NCI-H82 treated with DMSO at 0.1 percent for 48 hours (cell line): ENCODE results near the gene ASPA.
"Not testable (repeated sequence)": the region's sequence is repeated elsewhere in the genome, so short reads cannot be mapped to it uniquely, and the experiment has no call there.

ENCODE experiments used
- DNase-seq: peaks from one replicate; lab custom pipeline; 2025; ENCODE audit not compliant: unreplicated experiment; lab: John Stamatoyannopoulos, UW

Gene ASPA

DNA sequence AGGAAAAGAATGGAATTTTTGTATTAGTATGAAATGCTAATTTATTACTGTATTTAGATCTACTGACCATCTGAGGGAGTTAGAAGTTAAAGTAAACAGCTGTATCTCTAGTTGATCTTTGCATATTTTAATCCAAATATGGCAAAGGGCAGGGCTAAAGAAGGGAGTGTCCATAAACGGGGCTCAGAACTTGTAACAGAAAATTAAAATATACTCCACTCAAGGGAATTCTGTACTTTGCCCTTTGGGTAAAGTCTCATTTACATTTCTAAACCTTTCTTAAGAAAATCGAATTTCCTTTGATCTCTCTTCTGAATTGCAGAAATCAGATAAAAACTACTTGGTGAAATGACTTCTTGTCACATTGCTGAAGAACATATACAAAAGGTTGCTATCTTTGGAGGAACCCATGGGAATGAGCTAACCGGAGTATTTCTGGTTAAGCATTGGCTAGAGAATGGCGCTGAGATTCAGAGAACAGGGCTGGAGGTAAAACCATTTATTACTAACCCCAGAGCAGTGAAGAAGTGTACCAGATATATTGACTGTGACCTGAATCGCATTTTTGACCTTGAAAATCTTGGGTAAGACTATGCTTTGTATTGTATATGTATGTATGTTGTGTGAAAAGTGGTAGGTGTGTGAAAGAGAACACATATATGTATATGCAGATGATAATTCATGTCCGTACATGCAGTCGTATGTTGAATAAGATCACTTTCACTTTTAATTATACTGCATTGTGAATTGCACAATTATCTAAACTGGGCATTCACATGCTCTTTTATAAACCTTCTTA lies at the start of gene ASPA:
TSS of gene ASPA (plus strand) at position 186 of the 799 bp plus-strand sequence. CDS start at position 349, 163 bp downstream.
- DNase-seq, result no peak

DNA sequence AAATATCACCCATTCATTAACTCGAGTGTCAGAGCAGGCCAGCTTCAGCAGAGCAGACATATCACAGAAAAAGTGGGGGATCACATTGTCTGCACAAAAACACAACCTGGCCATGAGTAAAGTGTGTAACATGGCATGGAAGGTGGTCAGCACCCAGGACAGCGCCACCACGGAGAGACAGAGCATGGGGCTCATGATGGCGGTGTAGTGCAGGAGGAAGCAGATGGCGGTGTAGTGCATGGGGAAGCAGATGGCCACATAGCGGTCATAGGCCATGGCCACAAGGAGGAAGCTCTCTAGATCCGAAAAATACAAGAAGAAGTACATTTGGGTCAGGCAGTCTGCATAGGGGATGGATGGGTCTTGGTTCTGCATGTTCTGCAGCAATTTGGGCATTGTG lies 42.6 kb upstream of the ASPA start:
- DNase-seq, result not testable (repeated sequence)

DNA sequence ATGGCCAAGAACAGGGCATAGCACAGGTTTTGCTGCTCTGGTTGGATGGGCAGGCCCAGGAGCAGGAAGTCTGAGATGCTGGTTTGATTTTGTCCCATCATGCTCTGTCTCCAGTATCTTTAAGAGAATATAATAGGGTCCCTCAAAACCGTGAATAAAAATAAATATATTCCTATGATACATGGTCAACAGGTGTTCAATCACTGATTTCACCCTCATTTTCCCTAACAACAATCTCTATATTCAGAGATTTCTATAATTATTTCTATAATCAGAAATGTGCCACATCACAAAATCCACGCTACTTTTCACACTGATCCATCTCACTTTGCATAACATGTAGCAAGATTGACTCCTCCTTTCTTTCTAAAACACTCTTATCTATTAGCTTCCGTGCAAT lies 42.1 kb upstream of the ASPA start, which contains the start of gene OR1E2:
TSS of gene OR1E2 (minus strand) at position 101 of the 400 bp plus-strand sequence. CDS start at position 101, 0 bp downstream.
- DNase-seq, result no peak

DNA sequence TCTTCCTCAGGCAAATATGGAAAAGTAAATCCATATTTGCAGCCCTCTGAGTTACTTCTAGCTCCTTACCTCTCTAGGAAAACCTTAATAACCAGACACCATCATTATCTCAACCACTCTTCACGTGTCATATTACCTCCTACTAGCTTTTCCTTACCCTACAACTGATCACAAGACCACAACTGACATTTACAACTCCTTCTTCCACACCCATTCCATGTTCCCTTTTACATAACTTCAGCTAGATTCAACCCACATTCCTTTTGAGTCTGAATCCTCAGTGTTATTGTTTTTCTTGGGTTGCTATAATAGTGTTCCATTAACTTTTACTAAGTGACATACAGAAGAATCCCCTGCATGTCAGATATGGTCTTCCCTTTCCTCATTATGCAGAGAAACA lies 37.4 kb upstream of the ASPA start:
- no peak for DNase-seq

DNA sequence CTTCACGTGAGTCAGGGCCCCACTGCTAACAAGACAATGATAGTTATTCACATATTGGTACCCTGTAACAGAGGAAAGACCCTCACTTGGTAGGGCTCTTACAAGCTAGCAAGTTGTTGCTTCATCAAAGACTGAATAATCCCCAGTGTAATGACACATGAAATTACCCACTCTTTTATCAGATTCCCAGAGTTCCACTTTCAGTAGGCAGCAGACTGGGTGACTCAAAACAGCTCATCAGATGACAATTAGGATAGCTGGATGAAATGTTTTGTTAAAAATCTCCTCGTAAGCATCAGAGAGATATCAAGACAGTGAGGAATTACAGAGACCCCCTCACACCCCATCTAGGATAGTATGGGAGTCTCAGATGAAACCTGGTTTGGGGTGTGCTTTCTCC lies 35.3 kb upstream of the ASPA start:
- no peak for DNase-seq

DNA sequence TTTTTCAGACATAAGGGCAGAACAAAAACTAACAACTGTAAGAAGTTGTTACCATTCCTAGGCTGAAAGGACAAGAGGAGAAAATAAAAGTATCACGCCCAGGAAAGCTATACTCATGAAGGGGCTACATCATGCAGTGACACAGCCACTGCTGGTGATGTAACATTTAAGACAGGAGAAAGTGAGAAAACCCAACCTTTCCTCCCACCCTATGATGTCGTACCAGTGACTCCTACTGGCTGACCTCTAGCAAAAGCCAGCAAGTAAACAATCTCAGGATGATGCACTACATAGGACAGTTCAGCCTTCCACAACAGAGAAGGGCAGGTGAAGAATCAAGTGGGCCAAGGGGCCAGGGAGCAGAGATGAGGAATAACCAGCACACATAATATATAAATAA lies 28.2 kb upstream of the ASPA start:
- no peak for DNase-seq

DNA sequence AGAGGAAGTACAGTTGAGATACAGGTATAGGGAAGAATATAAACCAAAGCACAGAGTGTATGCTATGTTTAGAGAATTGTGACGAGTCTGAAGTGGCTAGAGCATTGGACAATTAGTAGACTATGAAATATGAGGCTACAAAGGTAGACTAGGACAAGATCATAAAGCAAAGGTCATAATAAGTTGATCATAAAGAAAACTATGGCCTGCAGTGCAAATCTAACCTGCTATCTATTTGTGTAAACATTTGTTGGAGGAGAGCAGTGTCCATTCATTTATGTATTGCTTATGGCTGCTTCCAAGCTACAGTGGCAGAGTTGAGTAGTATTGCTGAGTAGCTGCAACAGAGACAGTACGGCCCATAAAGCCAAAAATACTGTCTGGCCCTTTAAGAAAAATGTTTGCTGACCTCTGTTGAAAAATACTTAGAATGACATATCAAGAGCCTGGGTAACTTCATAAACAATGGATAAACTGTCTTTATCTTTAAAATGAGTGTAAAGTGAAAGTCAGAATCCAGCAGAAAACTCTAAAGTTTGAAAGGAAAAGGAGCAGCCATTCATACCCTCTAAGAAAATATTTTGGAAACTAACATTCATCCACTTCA lies 27.6 kb upstream of the ASPA start:
- no peak for DNase-seq

DNA sequence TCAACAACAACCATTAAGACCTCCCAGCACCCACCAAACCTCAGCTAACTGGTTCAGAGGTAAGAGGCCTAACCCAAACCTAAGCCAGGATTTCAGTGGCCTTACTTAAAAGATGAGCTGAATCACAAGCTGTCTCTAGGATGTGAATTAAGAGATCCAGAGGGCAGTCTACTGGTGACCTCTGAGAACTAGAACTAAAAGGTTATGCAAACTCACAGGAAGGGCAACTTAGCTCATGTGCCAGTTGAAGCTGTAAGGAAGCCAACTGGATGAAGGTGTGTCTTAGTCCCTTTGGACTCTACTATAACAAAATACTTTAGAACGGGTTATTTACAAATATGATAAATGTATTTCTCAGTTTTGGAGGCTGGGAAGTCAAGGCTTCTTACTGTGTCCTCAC lies 9.4 kb upstream of the ASPA start:
- peak; percentile 89 for DNase-seq

DNA sequence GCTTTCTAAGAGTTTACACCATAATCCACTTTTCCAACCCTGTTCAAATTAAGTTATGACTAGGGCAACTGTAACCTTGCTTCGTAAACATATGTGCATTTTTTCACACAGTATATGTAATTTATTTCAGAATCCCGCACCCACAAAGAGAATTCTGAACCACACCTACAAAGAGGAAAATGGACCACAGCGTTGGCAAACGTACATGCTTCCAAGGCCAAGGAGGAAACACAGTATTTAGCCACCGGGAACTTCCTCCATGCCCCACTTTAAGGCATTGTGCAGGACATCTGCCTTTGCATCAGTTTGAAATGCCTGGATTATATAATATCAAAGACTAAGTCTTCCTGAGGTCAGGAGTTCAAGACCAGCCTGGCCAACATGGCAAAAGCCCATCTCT lies 6.3 kb upstream of the ASPA start:
- DNase-seq, result no peak

DNA sequence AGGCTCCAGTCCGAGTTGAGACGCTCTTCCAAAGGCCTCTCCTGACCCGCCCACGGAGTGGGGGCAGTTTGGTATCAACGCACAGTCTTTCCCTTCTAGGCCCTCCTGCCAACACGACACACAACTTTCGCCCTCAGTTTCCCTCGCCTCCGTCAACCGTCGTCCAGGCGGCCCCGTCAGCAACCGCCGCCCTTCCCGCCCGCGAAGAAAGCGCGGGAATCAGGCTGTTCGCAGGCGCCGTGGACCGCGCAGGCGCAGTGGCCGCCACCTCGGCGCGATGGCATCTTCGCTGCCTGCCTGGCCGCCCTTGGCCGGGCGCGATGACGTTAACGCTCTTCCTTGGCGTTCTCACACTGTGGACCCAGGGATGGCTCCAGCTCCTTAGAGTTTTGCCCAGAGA lies 4.2 kb upstream of the ASPA start, which contains the start of gene SPATA22:
TSS of gene SPATA22 (minus strand) at position 221 of the 400 bp plus-strand sequence. CDS start 2,494 bp downstream, outside the sequence.
- DNase-seq, result no peak

DNA sequence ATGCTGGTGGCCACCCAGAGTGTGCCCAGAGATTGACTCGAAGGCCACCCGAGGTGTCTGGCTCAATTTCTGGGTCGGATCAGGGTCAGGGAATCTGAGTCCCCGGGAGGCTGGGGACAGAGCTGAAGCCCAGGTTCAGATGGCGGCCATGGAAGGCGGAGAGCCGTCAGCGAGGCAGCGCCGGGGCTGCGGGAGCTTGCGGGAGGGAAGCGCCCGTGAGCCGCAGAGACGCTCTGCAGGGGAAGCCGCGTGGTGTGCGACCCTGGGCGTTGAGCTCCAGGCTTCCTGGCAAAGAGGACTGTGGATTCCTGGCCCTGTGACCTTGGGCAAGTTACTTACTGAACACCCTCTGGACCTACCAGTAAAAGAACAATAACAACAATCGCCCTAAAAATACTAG lies 3.7 kb upstream of the ASPA start:
- DNase-seq, result no peak

DNA sequence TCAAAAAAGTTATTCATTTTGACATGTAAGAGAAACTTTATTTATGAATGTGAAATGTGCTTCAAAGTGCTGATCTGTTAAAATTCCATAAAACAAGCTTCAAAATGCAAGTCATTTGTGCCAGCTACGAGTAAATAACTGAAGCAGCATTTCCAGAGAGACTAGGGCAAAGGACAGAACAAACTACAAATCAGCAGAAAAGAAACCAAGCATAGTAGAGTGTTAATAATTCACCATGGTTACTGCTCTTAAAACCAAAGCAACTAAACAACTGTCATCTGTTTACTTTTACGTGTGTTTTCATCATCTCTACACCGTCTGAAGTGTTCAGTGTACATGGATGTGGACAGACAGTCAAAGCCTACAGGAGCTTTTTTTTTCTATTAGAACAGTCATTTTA lies 1.6 kb upstream of the ASPA start:
- no peak for DNase-seq

DNA sequence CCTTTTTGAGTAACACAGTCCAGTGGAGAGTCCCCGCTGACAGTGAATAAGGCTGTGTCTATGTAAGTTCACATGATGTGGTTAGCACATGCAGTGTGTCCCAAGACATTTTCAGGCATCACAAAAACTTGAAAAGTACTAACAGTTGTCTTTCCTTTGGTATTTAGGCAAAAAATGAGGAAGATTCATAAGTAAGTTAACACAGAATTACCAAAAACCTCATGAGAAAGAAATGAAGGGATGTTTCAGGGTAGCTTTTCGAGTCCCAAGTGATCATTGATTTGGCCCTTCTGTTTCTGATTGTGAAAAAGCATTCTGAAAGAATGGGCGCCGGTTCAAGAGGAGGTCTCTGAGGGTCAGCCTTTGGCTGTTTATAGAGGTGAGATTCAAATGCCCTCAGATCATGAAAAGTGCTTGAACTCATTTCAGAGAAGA lies 529 bp upstream of the ASPA start:
- no peak for DNase-seq

DNA sequence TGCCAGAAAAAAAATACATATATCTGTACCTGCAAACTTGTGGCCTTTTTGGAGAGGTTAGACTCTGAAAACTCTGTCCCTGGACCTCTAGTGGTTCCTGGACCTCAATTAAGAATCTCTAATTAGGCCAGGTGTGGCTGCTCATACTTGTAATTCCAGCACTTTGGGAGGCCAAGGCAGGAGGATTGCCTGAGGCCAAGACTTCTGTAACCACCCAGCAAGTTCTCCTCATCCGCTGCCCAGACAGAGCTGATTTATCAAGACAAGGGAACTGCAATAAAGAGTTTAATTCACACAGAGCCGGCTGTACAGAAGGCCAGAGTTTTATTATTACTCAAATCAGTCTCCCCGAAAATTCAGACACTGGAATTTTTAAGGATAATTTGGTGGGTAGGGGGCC lies 4.2 kb downstream of the ASPA start:
- no peak for DNase-seq

DNA sequence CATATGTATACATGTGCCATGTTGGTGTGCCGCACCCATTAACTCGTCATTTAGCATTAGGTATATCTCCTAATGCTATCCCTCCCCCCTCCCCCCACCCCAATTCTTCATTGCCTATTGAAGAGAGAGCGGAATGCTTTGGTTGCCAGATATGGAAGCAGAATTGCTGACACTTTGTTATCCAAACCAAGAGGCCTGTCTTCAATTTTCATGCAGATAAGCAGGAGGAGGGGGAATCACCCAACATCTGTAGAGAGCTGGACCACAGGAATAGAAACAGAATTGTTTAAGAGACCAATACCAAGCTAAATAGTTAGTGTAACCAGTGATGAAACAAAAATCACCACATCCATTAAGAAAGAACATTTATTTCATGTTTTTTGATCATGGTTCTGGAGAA lies 7.1 kb downstream of the ASPA start:
- DNase-seq, result no peak

DNA sequence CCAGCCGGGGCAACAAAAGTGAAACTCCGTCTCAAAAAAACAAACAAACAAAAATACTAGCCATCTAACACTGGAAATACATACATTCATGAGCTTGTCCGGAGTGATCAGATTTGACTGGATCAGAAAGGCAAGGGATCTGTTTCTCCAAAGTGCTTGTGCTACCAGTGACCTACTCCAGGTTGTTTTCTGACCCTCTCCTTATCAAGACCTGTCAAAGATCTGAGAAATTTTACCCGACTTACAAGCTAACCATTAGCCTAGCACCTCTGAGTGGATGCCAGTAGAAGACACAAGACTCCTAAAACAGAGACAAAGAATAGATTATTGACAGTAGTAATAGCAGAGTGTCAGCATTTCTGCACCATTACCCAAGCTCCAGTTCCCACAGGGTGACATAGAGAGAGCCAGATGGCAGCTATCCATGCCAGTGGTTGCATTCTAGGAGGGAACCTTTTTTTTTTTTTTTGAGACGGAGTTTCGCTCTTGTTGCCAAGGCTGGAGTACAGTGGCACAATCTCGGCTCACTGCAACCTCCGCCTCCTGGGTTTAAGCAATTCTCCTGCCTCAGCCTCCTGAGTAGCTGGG lies 9.8 kb downstream of the ASPA start:
- no peak for DNase-seq

DNA sequence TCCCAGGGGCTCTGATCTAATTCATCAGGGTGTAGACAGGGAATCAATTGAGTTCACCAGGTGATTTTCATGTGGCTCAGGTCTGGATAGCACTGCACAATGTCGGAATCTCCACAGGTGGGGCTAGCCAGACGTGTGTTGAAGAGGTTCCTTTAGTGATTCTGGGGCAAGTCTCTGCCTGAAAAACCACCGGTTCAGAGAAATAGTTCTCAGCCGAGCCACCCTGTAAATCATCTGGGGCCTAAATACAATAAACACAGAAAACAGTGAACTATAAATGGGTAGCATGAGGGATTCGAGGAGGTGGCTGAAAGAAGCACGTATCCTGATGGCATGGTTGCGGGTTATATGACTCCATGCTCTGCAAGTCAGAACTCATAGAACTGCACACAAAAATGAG lies 21.3 kb downstream of the ASPA start:
- DNase-seq, result no peak

DNA sequence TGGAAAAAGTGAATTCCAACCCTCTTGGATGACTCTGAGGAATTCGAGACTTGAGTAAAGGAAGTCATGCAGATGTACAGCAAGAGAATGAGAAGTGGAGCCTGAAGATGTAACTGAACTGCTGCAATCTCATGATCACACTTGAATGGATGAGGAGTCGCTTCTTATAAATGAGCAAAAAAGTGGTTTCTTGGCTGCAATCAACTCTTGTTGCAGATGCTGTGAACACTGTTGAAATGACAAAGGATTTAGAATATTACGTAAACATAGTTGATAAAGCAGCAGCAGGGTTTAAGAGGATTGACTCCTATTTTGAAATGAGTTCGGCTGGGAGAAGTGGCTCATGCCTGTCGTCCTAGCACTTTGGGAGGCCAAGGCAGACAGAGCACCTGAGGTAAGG lies 25.5 kb downstream of the ASPA start:
- no peak for DNase-seq

DNA sequence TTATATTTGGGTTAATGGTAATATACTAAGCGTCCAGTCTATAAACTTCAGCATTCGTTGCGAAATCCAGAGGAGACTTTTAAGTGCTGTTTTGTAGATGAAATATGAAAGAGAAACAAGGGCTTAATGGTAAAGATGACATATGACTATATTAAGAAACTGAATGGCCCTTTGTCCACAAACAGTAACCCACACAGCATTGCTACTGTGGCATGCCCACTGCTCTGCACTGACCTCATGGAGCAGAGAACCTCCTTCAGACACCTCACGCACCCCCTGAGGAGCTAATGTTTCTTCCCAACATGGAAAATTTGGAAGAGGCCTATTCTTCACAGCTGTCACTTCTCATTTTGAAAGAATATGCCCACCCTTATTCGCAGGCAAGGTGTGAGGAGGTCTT lies 26.7 kb downstream of the ASPA start:
- DNase-seq, result no peak

DNA sequence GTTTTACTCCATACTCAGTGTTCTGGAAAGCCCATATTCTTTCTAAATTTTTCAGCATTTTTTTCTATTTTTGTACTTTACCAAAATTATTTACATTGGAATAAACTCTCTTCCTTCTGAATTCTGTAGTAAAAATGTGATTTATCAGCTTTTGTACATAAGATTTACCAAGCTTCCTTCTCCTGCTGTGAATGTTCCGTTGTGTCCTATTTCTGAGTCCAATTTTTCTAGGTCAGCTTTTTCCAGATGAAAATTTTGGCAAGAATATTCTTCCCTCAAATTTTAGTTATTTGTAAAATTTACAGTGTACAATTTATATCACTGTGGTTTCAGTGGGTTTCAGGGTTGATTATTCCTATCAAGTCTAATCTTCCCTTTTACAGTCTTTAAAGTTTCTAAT lies 27.5 kb downstream of the ASPA start:
- no peak for DNase-seq

DNA sequence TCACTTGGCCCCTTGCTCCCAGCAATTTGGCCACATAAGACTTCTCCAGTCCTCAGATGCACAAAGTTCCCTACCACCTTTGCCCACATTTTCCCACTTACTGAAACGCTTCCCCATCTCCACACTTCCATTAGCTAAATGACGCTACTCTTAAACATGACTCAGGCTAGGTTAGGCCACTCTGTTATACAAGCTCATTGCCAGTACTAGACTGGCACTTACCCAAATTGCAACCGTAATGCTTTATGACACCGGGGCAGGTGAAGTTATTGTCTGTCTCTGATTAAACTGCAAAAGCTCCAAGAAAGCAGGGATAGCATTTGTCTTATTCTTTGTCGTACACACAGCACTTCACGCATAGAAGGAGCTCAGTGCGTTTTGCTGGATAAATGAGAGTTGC lies 29.2 kb downstream of the ASPA start:
- DNase-seq, result no peak

DNA sequence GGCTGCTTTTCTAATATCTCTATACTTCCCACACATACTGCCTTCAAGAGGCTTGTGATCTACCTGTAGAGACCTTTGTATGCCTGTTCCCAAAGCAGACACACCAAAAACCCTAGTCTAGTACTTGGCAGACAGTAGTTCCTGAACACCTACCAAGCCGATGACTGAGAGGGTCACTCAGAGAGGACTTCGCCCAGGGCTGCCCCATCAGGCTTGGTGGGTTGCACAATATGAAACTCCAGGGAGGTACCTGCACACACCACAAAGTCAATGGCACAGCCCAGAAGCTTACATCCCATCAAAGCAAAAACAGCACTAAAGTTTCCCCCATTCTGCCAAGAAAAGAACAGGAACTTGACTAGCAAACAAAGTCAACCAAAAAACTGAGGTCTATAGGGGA lies 30.3 kb downstream of the ASPA start:
- DNase-seq, result no peak
